ENCODE measurements around the gene PTMA. TPM values are rescaled to one million over a fixed set of nuclear protein-coding genes. Genes with fewer than 3 reads are reported as not detected.

PTMA gene
- total RNA-seq, 2 experiments from 2014 or later = 1,300 to 1,326 TPM

DNA sequence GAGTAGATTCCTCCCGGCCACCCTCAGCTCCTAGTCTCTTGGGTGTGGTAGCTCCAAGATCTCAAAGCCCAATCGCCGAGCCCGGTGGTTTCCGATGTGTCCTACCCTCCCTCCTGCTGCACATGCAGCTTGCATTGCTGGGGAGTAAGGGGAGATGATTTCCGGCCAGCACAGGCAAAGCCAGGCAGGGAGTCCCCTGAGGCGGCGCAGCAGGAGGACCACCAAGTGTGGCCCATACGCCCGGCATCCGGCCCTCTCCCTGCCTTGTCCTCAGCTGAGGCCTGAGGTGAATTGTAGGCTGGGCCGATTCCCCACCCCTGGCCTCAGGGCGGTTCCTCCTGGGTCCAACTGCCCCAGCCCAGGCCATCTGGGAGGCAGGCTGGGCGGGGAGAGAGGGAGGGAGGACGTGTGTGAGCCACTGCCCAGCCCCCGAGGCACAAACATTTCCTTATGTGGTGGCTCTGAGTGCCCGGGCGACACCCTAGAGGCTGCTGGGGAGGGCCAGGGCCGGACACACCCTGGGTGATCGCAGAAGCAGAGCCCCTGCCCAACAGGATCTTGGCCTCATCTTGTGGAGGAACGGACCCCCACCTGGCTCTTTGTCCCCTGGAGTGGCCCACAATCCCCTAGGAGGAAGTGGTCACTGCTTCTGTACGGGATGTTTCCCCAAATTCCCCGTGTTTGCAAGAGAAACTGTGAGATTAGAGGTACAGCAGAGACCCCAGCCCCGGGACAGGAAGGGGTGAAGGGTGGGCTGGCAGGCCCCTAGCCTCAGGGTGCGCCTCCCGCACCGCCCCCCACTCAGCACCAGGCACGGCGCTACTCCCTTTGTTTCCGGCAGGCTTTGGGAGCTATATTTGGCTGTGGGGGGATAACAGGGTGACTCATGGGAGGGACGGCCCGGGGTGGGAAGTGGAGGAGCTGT, 41.9 kb upstream of the PTMA start:
- no peaks in the 10 kb centered on the region for H3K9me3 Mint-ChIP-seq
- peaks cover 25% of the 10 kb centered on the region for H3K4me1 Mint-ChIP-seq
- ChIA-PET POLR2A (interaction anchor here (0.9 to 8.2 kb wide), 5 partner anchors 41 to 53 kb away, joined by 3 to 37 read pairs (median 6); partner anchors contain the start of gene PTMA), CTCF (interaction anchor here (0.6 to 14.0 kb wide), 3 partner anchors 9 to 27 kb away, joined by 3 to 116 read pairs (median 4); no protein-coding TSS in a partner anchor)
- H3K27ac Mint-ChIP-seq = no peak overlapping the region
- no peak overlapping the region for H3K4me3 Mint-ChIP-seq
- H3K36me3 Mint-ChIP-seq (ENCODE audit: low read depth) = no peaks in the 10 kb centered on the region
- no peak for DNase-seq
- no peaks in the 10 kb centered on the region for H3K27me3 Mint-ChIP-seq

DNA sequence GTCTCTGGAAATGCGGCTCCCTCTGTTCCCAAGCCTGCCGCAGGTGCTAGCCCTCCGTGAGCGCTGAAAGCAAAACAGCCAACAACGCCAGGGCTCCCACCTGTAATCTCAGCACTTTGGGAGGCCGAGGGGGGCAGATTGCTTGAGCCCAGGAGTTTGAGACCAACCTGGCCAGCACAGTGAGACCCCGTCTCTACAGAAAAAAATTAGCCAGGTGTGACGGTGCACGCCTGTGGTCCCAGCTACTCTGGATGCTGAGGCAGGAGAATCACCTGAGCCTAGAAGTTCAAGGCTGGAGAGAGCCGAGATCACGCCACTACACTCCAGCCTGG, 41.3 kb upstream of the PTMA start:
- CTCF ChIA-PET = interaction anchor here (0.6 to 14.0 kb wide), 4 partner anchors 8 to 48 kb away, joined by 3 to 116 read pairs (median 4); no protein-coding TSS in a partner anchor
- Mint-ChIP-seq H3K9me3 (no peaks in the 10 kb centered on the region), H3K4me1 (peaks cover 24% of the 10 kb centered on the region), H3K27me3 (no peaks in the 10 kb centered on the region), H3K36me3 (ENCODE audit: low read depth) (no peaks in the 10 kb centered on the region), H3K27ac (no peak overlapping the region), H3K4me3 (no peak overlapping the region)
- no peak for DNase-seq
- POLR2A ChIA-PET = interaction anchor here (0.8 to 2.1 kb wide), 4 partner anchors 15 to 54 kb away, joined by 3 to 6 read pairs (median 3); no protein-coding TSS in a partner anchor

DNA sequence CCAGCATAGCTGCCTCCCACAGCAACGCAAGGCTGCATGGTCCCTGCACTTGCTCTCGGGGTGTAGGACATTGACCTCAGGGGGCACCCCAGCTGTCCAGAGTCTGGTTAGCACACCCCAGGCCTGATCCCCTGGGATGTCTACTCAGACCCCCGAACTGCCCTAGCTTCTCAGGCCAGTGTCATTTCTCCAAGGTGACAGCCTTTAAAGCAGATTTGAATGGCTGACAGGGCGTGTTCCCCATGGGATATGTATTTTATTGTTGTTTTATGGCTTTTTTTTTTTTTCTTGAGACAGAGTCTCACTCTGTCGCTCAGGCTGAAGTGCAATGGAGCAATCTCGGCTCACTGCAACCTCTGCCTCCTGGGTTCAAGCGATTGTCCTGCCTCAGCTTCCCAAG, 40.8 kb upstream of the PTMA start:
- Mint-ChIP-seq H3K27me3 (no peaks in the 10 kb centered on the region), H3K4me1 (peaks cover 21% of the 10 kb centered on the region), H3K36me3 (ENCODE audit: low read depth) (no peaks in the 10 kb centered on the region), H3K27ac (no peak overlapping the region), H3K9me3 (no peaks in the 10 kb centered on the region), H3K4me3 (no peak overlapping the region)
- DNase-seq = no peak
- POLR2A ChIA-PET = interaction anchor here (0.8 to 2.1 kb wide), 4 partner anchors 14 to 54 kb away, joined by 3 to 6 read pairs (median 3); no protein-coding TSS in a partner anchor
- CTCF ChIA-PET = interaction anchor here (0.7 to 14.0 kb wide), 2 partner anchors 8 to 48 kb away, joined by 3 to 116 read pairs; no protein-coding TSS in a partner anchor

DNA sequence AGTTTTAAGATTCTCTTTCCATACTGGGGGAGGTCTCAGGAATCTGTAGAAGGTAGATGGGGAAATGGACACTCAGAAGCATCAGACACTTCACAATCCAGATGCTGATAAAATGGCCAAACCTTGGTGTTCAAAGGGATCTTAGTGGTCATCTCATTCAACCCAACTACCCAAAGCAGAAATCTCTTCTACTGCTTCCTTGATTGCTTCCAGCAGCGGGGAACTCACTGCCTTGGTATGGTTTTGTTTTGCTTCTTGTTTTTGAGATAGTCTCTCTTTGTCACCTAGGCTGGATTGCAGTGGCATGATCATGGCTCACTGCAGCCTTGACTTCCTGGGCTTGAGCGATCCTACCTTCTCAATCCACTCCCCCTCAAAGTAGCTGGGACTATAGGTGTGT, 39.3 kb upstream of the PTMA start:
- Mint-ChIP-seq H3K9me3 (no peaks in the 10 kb centered on the region), H3K27ac (no peak overlapping the region), H3K4me3 (no peak overlapping the region), H3K27me3 (no peaks in the 10 kb centered on the region), H3K4me1 (peaks cover 14% of the 10 kb centered on the region), H3K36me3 (ENCODE audit: low read depth) (no peaks in the 10 kb centered on the region)
- POLR2A ChIA-PET = interaction anchor here (0.9 kb wide), 1 partner anchor 64 kb away, joined by 3 read pairs; no protein-coding TSS in a partner anchor
- DNase-seq = no peak
- CTCF ChIA-PET = interaction anchor here (0.6 kb wide), 1 partner anchor 9 kb away, joined by 4 read pairs; no protein-coding TSS in a partner anchor

- Mint-ChIP-seq H3K4me1 (peaks cover 20% of the 10 kb centered on the region), H3K27me3 (no peaks in the 10 kb centered on the region), H3K36me3 (ENCODE audit: low read depth) (no peaks in the 10 kb centered on the region), H3K9me3 (no peaks in the 10 kb centered on the region), H3K27ac (no peak overlapping the region), H3K4me3 (no peak overlapping the region)
- ChIA-PET CTCF (interaction anchor here (0.8 to 9.8 kb wide), 8 partner anchors 11 to 73 kb away, joined by 3 to 259 read pairs (median 6); no protein-coding TSS in a partner anchor), POLR2A (interaction anchor here (0.8 to 15.2 kb wide), 5 partner anchors 8 to 114 kb away, joined by 3 to 141 read pairs (median 4); partner anchors contain the start of genes COPS7B and PTMA)
- no peak for DNase-seq
Observed at GRCh38 chr2:231671270-231672050, 36.9 kb upstream of the PTMA start.

GRCh38 chr2:231672617-231673347, 35.5 kb upstream of the PTMA start:
- ChIA-PET CTCF (interaction anchor here (0.8 to 9.8 kb wide), 11 partner anchors 12 to 87 kb away, joined by 3 to 259 read pairs (median 5); no protein-coding TSS in a partner anchor), POLR2A (interaction anchor here (0.8 to 15.2 kb wide), 5 partner anchors 9 to 113 kb away, joined by 3 to 141 read pairs (median 4); partner anchors contain the start of genes COPS7B and PTMA)
- Mint-ChIP-seq H3K9me3 (no peaks in the 10 kb centered on the region), H3K4me3 (no peak overlapping the region), H3K36me3 (ENCODE audit: low read depth) (no peaks in the 10 kb centered on the region), H3K4me1 (peaks cover 20% of the 10 kb centered on the region), H3K27me3 (no peaks in the 10 kb centered on the region), H3K27ac (no peak overlapping the region)
- no peak for DNase-seq

DNA sequence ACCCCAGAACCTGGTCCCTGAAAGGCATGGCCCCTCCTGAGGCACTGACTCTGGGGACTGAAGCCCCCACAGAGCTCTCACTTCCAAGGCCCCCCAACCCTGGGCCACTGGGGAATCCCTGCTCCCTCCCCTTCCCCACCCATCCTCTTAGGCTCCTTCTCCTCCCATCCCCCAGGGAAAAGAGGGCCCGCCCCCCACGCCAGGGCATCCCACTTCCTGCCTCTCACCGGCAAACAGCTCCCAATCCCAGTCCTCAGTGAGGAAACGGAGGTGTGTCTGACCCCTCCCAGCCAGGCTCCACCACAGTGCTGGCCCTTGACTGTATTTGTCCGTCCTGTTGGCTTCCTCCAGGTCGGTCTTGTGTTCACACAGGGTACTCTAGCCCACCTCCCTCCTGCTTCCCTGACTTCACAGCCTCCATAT, 35.0 kb upstream of the PTMA start:
- no peaks in the 10 kb centered on the region for H3K9me3 Mint-ChIP-seq
- DNase-seq = no peak
- H3K4me1 Mint-ChIP-seq = peaks cover 20% of the 10 kb centered on the region
- no peaks in the 10 kb centered on the region for H3K36me3 Mint-ChIP-seq (ENCODE audit: low read depth)
- H3K27me3 Mint-ChIP-seq = no peaks in the 10 kb centered on the region
- ChIA-PET POLR2A (interaction anchor here (5.0 to 15.2 kb wide), 3 partner anchors 34 to 60 kb away, joined by 63 to 141 read pairs (median 92); partner anchors contain the start of gene PTMA), CTCF (interaction anchor here (0.9 to 9.8 kb wide), 10 partner anchors 12 to 87 kb away, joined by 3 to 259 read pairs (median 25); partner anchors contain the start of gene PTMA)
- no peak overlapping the region for H3K27ac Mint-ChIP-seq
- no peak overlapping the region for H3K4me3 Mint-ChIP-seq

- CTCF ChIA-PET = interaction anchor here (0.6 to 9.8 kb wide), 31 partner anchors 9 to 210 kb away, joined by 3 to 259 read pairs (median 5); partner anchors contain the start of gene PTMA
- POLR2A ChIA-PET = interaction anchor here (0.6 to 15.2 kb wide), 10 partner anchors 13 to 211 kb away, joined by 3 to 141 read pairs (median 4); partner anchors contain the start of genes NCL and PTMA
- no peaks in the 10 kb centered on the region for H3K27me3 Mint-ChIP-seq
- H3K4me3 Mint-ChIP-seq = no peak overlapping the region
- H3K4me1 Mint-ChIP-seq = peaks cover 20% of the 10 kb centered on the region
- peak; percentile 65 for DNase-seq
- no peaks in the 10 kb centered on the region for H3K9me3 Mint-ChIP-seq
- H3K36me3 Mint-ChIP-seq (ENCODE audit: low read depth) = no peaks in the 10 kb centered on the region
- peak overlapping the region; percentile 35 for H3K27ac Mint-ChIP-seq
Observed at GRCh38 chr2:231674587-231675338, 33.6 kb upstream of the PTMA start.

DNA sequence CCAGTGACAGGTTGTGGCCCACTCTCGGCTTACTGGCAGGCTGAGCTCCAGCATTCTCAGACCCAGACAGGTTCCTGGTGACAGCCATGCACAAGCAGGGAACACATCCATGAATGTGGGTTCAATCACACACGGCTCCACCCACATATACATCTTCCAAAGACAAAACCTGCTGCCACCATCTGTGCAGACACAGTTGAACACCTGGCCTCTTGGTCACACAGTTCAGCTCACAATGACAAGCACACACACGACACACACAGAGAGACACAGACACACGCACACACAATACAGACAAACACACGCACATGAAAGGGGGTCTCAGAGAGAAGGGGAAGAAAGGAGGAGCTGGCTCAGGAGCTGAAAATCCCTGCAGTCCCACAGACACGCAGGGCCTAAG, 32.1 kb upstream of the PTMA start:
- CTCF ChIA-PET = interaction anchor here (1.3 to 9.8 kb wide), 12 partner anchors 10 to 77 kb away, joined by 3 to 259 read pairs (median 22); partner anchors contain the start of gene PTMA

GRCh38 chr2:231677632-231678104, 30.7 kb upstream of the PTMA start:
- H3K9me3 Mint-ChIP-seq = no peaks in the 10 kb centered on the region
- no peaks in the 10 kb centered on the region for H3K36me3 Mint-ChIP-seq (ENCODE audit: low read depth)
- no peak overlapping the region for H3K27ac Mint-ChIP-seq
- peaks cover 15% of the 10 kb centered on the region for H3K27me3 Mint-ChIP-seq
- POLR2A ChIA-PET = interaction anchor here (0.6 to 15.2 kb wide), 5 partner anchors 14 to 64 kb away, joined by 3 to 141 read pairs (median 63); partner anchors contain the start of gene PTMA
- peaks cover 16% of the 10 kb centered on the region for H3K4me1 Mint-ChIP-seq
- CTCF ChIA-PET = interaction anchor here (0.6 to 9.8 kb wide), 32 partner anchors 9 to 819 kb away, joined by 3 to 259 read pairs (median 4); partner anchors contain the start of gene PTMA
- no peak overlapping the region for H3K4me3 Mint-ChIP-seq
- peak; percentile 89 for DNase-seq

More for the DNA sequence above, 32.1 kb upstream of the PTMA start:
- POLR2A ChIA-PET = interaction anchor here (2.2 to 15.2 kb wide), 4 partner anchors 15 to 63 kb away, joined by 11 to 141 read pairs (median 78); partner anchors contain the start of gene PTMA
- Mint-ChIP-seq H3K36me3 (ENCODE audit: low read depth) (no peaks in the 10 kb centered on the region), H3K4me1 (peaks cover 18% of the 10 kb centered on the region), H3K27me3 (peaks cover 4% of the 10 kb centered on the region), H3K4me3 (no peak overlapping the region), H3K27ac (no peak overlapping the region), H3K9me3 (no peaks in the 10 kb centered on the region)
- DNase-seq = no peak

DNA sequence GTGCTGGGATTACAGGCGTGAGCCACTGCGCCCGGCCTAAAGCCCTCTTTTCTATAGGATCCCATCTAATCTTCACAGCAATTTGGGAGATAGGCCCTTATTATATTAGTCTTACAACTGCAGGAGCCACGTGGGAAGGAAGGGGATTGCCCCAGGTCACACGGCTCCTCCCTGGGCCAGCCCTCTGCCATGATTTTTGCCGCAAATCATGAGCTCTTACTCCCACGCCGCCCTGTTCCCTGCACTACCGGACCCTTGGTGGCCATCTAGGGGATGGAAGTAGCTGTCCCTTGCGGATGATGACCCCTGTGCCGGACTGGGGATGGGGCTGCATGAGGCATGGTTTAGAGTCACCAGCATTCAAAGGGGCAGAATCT, 28.4 kb upstream of the PTMA start:
- POLR2A ChIA-PET = interaction anchor here (3.7 to 15.2 kb wide), 2 partner anchors 28 to 34 kb away, joined by 11 to 141 read pairs; partner anchors contain the start of gene PTMA
- CTCF ChIA-PET = interaction anchor here (3.8 to 9.8 kb wide), 3 partner anchors 25 to 68 kb away, joined by 20 to 259 read pairs (median 125); partner anchors contain the start of gene PTMA
- Mint-ChIP-seq H3K9me3 (no peaks in the 10 kb centered on the region), H3K27ac (no peak overlapping the region), H3K4me3 (no peak overlapping the region), H3K4me1 (peaks cover 13% of the 10 kb centered on the region), H3K27me3 (peaks cover 16% of the 10 kb centered on the region), H3K36me3 (ENCODE audit: low read depth) (no peaks in the 10 kb centered on the region)
- no peak for DNase-seq

All from activated CD4-positive, alpha-beta memory T cell treated with anti-CD3 and anti-CD28 coated beads, Interleukin-2, amount 10 ng/mL, durations not matched to agents 7 days and 5 days (primary cell).